HG03469 (cell line): ENCODE measurements around the gene MYO18A.

Source experiments
- ATAC-seq: cut with Tn5 transposase; IDR thresholded peaks from one replicate; pipeline ENCODE4 v1.9.1; 2021; ENCODE audit warnings: mild to moderate bottlenecking, moderate library complexity, moderate number of reproducible peaks; ENCODE audit not compliant: unreplicated experiment

The MYO18A gene

GRCh38 chr17:29127840-29128239 is 52.4 kb downstream of the MYO18A start:
- no peak for ATAC-seq

- ATAC-seq, result no peak
Measured at GRCh38 chr17:29126268-29126930, 53.8 kb downstream of the MYO18A start.

- no peak for ATAC-seq
Measured at GRCh38 chr17:29125651-29126050, 54.5 kb downstream of the MYO18A start.

- no peak for ATAC-seq
Measured at GRCh38 chr17:29124925-29125273, 55.3 kb downstream of the MYO18A start.

GRCh38 chr17:29124135-29124924 is 55.9 kb downstream of the MYO18A start:
- no peak for ATAC-seq

GRCh38 chr17:29123111-29123510 is 57.1 kb downstream of the MYO18A start:
- ATAC-seq, result no peak

GRCh38 chr17:29121442-29121841 is 58.8 kb downstream of the MYO18A start:
- no peak for ATAC-seq

GRCh38 chr17:29120433-29120832 is 59.8 kb downstream of the MYO18A start:
- ATAC-seq, result no peak

GRCh38 chr17:29119265-29119664 is 60.9 kb downstream of the MYO18A start:
- no peak for ATAC-seq

- no peak for ATAC-seq
Measured at GRCh38 chr17:29116804-29117753, 63.1 kb downstream of the MYO18A start.

GRCh38 chr17:29115961-29116803 is 64.0 kb downstream of the MYO18A start:
- ATAC-seq, result no peak

GRCh38 chr17:29115435-29115834 is 64.8 kb downstream of the MYO18A start:
- ATAC-seq, result no peak

- ATAC-seq, result no peak
Measured at GRCh38 chr17:29114141-29114540, 66.1 kb downstream of the MYO18A start.

- no peak for ATAC-seq
Measured at GRCh38 chr17:29113334-29113733, 66.9 kb downstream of the MYO18A start.

- ATAC-seq, result no peak
Measured at GRCh38 chr17:29112771-29113295, 67.4 kb downstream of the MYO18A start.

- ATAC-seq, result no peak
Measured at GRCh38 chr17:29111816-29112499, 68.2 kb downstream of the MYO18A start.

- no peak for ATAC-seq
Measured at GRCh38 chr17:29110372-29110757, 69.8 kb downstream of the MYO18A start.

- ATAC-seq, result no peak
Measured at GRCh38 chr17:29109477-29110371, 70.5 kb downstream of the MYO18A start.
